Colonic mucosa (tissue), 4 donors: Measurements from ENCODE around the gene PRXL2A. TPM values are rescaled to one million over a fixed set of nuclear protein-coding genes. Genes with fewer than 3 reads are reported as not detected.

Source experiments
- DNase-seq: peaks from one replicate; pipeline ENCODE4 v3.0.0-alpha.2; 2020
- H3K27ac ChIP-seq: fragments of 200-600 bp; one replicate; pipeline ENCODE4 v1.8.0; 2021
- H3K27me3 ChIP-seq: fragments of 200-600 bp; one replicate; pipeline ENCODE4 v1.8.0; 2021
- H3K36me3 ChIP-seq: fragments of 200-600 bp; one replicate; pipeline ENCODE4 v1.8.0; 2021
- H3K4me1 ChIP-seq: fragments of 200-600 bp; one replicate; pipeline ENCODE4 v1.8.0; 2021; ENCODE audit warnings: mild to moderate bottlenecking
- H3K4me3 ChIP-seq: fragments of 200-600 bp; one replicate; pipeline ENCODE4 v1.8.0; 2021
- H3K9ac ChIP-seq, 2 donors: one replicate each; pipeline ENCODE4 v1.7.0; 2013; ENCODE audit warnings: control low read depth in 2 of 2, low read depth in 2 of 2, low read length in 2 of 2
- H3K9me3 ChIP-seq: fragments of 200-600 bp; one replicate; pipeline ENCODE4 v1.8.0; 2021
- CTCF ChIP-seq: fragments of 200-600 bp; IDR thresholded peaks from one replicate; pipeline ENCODE4 v1.8.0; 2022; ENCODE audit warnings: antibody characterized with exemption, mild to moderate bottlenecking
- intact Hi-C: fragments of 100-400 bp; cut with DNase I; formaldehyde crosslinking; loops from one replicate; pipeline ENCODE4 v1.14.1; 2022
- total RNA-seq, 2 donors: library from RNA; stranded (reverse); fragmentation: NEBNext Ultra II Directional in 1 of 2; extraction: Animal tissue kit (Norgen Biotek cat#: 25700) in 1 of 2; gene quantifications; one replicate each; pipeline ENCODE4 v1.2.1, GENCODE V29; 2021
- donor health status: healthy.
- donor health status: DM: no; HTN: no; CAD: no.
- donor health status: DM: no; HTN: no; CAD: no.

The PRXL2A gene
- total RNA-seq, 2 donors from 2014 or later: 73.5 to 101 TPM

- no peak overlapping the region for H3K27ac ChIP-seq
- no peak for TF ChIP-seq CTCF
- intact Hi-C loops: no loop called here
- DNase-seq: no peak
- H3K4me1 ChIP-seq: peaks cover 3% of the 10 kb centered on the region
- H3K9me3 ChIP-seq: no peaks in the 10 kb centered on the region
- no peak overlapping the region for H3K4me3 ChIP-seq
- H3K27me3 ChIP-seq: no peaks in the 10 kb centered on the region
- no peak overlapping the region for H3K9ac ChIP-seq
- no peaks in the 10 kb centered on the region for H3K36me3 ChIP-seq
Measured at GRCh38 chr10:80373502-80373901, 34.8 kb upstream of the PRXL2A start.

GRCh38 chr10:80379701-80380100 lies 28.6 kb upstream of the PRXL2A start:
- Histone ChIP-seq H3K36me3 (no peaks in the 10 kb centered on the region), H3K9me3 (no peaks in the 10 kb centered on the region), H3K4me1 (peaks cover 6% of the 10 kb centered on the region), H3K4me3 (no peak overlapping the region), H3K27ac (no peak overlapping the region), H3K27me3 (no peaks in the 10 kb centered on the region), H3K9ac (no peak overlapping the region)
- no peak for TF ChIP-seq CTCF
- no peak for DNase-seq
- intact Hi-C loops: loop anchor here (5.0 kb wide), 1 partner anchor 63 kb away; no protein-coding TSS in a partner anchor

GRCh38 chr10:80380185-80380584 lies 28.2 kb upstream of the PRXL2A start:
- no peak for DNase-seq
- no peaks in the 10 kb centered on the region for H3K36me3 ChIP-seq
- H3K4me3 ChIP-seq: no peak overlapping the region
- TF ChIP-seq CTCF: no peak
- H3K9ac ChIP-seq: no peak overlapping the region
- H3K27ac ChIP-seq: no peak overlapping the region
- H3K27me3 ChIP-seq: no peaks in the 10 kb centered on the region
- peaks cover 6% of the 10 kb centered on the region for H3K4me1 ChIP-seq
- H3K9me3 ChIP-seq: no peaks in the 10 kb centered on the region
- intact Hi-C loops: loop anchor here (5.0 kb wide), 1 partner anchor 62 kb away; no protein-coding TSS in a partner anchor

- intact Hi-C loops: loop anchor here (5.0 kb wide), 1 partner anchor 59 kb away; no protein-coding TSS in a partner anchor
- DNase-seq: peak; percentile 40
Measured at GRCh38 chr10:80382989-80383388, 25.4 kb upstream of the PRXL2A start.

GRCh38 chr10:80390740-80391139 lies 17.6 kb upstream of the PRXL2A start:
- no peaks in the 10 kb centered on the region for H3K27me3 ChIP-seq
- no peak overlapping the region for H3K4me3 ChIP-seq
- no peaks in the 10 kb centered on the region for H3K36me3 ChIP-seq
- H3K9ac ChIP-seq: no peak overlapping the region
- TF ChIP-seq CTCF: no peak
- intact Hi-C loops: no loop called here
- no peak for DNase-seq
- no peak overlapping the region for H3K27ac ChIP-seq
- H3K9me3 ChIP-seq: no peaks in the 10 kb centered on the region
- H3K4me1 ChIP-seq: no peaks in the 10 kb centered on the region

More at GRCh38 chr10:80382989-80383388, 25.4 kb upstream of the PRXL2A start:
- Histone ChIP-seq H3K4me3 (no peak overlapping the region), H3K9ac (no peak overlapping the region), H3K9me3 (no peaks in the 10 kb centered on the region), H3K4me1 (peaks cover 6% of the 10 kb centered on the region), H3K36me3 (no peaks in the 10 kb centered on the region), H3K27ac (no peak overlapping the region), H3K27me3 (no peaks in the 10 kb centered on the region)
- peak; percentile 48 for TF ChIP-seq CTCF
